Chondrocyte (in vitro differentiated cells): ENCODE data around the gene TNS2. TPM values are rescaled to one million over a fixed set of nuclear protein-coding genes. Genes with fewer than 3 reads are reported as not detected.
"Not testable (repeated sequence)": the region's sequence is repeated elsewhere in the genome, so short reads cannot be mapped to it uniquely, and the experiment has no call there.

ENCODE experiments used
- DNase-seq: peaks from one replicate; pipeline ENCODE4 v3.0.0; 2021; ENCODE audit warnings: mixed read lengths, low spot score
- H3K27ac Mint-ChIP-seq: one replicate; pipeline ENCODE4 v1.8.0; 2021; ENCODE audit warnings: mild to moderate bottlenecking, moderate library complexity, mixed read lengths; ENCODE audit not compliant: unreplicated experiment
- H3K27me3 Mint-ChIP-seq: 2 replicates; pipeline ENCODE4 v1.8.0; 2021; ENCODE audit warnings: low read depth, mixed read lengths
- H3K36me3 Mint-ChIP-seq: 2 replicates; pipeline ENCODE4 v1.8.0; 2021; ENCODE audit warnings: low read depth, mixed read lengths
- H3K4me1 Mint-ChIP-seq: 2 replicates; pipeline ENCODE4 v1.8.0; 2021; ENCODE audit warnings: low read depth, mild to moderate bottlenecking, mixed read lengths
- H3K4me3 Mint-ChIP-seq: one replicate; pipeline ENCODE4 v1.8.0; 2021; ENCODE audit warnings: mild to moderate bottlenecking, moderate library complexity, mixed read lengths; ENCODE audit not compliant: unreplicated experiment
- H3K9me3 Mint-ChIP-seq: 2 replicates; pipeline ENCODE4 v1.8.0; 2021; ENCODE audit warnings: low read depth, mixed read lengths
- total RNA-seq: library from RNA; stranded (reverse); gene quantifications from 3 replicates; pipeline ENCODE4 v1.2.1, GENCODE V29; 2021
- TF ChIP-seq, protein P1 (sequence below): fragments of 200-600 bp; sonication (generic); IDR thresholded peaks from 2 replicates; pipeline ENCODE4 v1.5.0; 2021; ENCODE audit warnings: antibody characterized with exemption, mild to moderate bottlenecking, moderate library complexity

Gene TNS2
- total RNA-seq, 1 donor from 2014 or later: 104 TPM

- Mint-ChIP-seq H3K27ac (no peak within 1 kb of the TSS), H3K4me3 (no peak within 1 kb of the TSS), H3K36me3 (no peaks in the 10 kb centered on the region), H3K9me3 (no peaks in the 10 kb centered on the region), H3K4me1 (peaks cover 14% of the 10 kb centered on the region), H3K27me3 (no peaks in the 10 kb centered on the region)
- DNase-seq: no peak
- TF ChIP-seq, protein P1, sequence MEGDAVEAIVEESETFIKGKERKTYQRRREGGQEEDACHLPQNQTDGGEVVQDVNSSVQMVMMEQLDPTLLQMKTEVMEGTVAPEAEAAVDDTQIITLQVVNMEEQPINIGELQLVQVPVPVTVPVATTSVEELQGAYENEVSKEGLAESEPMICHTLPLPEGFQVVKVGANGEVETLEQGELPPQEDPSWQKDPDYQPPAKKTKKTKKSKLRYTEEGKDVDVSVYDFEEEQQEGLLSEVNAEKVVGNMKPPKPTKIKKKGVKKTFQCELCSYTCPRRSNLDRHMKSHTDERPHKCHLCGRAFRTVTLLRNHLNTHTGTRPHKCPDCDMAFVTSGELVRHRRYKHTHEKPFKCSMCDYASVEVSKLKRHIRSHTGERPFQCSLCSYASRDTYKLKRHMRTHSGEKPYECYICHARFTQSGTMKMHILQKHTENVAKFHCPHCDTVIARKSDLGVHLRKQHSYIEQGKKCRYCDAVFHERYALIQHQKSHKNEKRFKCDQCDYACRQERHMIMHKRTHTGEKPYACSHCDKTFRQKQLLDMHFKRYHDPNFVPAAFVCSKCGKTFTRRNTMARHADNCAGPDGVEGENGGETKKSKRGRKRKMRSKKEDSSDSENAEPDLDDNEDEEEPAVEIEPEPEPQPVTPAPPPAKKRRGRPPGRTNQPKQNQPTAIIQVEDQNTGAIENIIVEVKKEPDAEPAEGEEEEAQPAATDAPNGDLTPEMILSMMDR: no peak
Measured at GRCh38 chr12:53102883-53103807, 53.3 kb downstream of the TNS2 start, which contains the start of gene SOAT2. Gene SOAT2 (plus strand): TSS chr12:53103486. CDS start chr12:53103578, 92 bp downstream.

- no peak overlapping the region for H3K27ac Mint-ChIP-seq
- H3K27me3 Mint-ChIP-seq: no peaks in the 10 kb centered on the region
- H3K9me3 Mint-ChIP-seq: no peaks in the 10 kb centered on the region
- TF ChIP-seq, protein P1: no peak
- no peak overlapping the region for H3K4me3 Mint-ChIP-seq
- H3K4me1 Mint-ChIP-seq: peaks cover 6% of the 10 kb centered on the region
- no peaks in the 10 kb centered on the region for H3K36me3 Mint-ChIP-seq
- DNase-seq: no peak
Measured at GRCh38 chr12:53103860-53104305, 54.0 kb downstream of the TNS2 start.

- no peak for DNase-seq
- Mint-ChIP-seq H3K27me3 (no peaks in the 10 kb centered on the region), H3K4me3 (no peak overlapping the region), H3K4me1 (no peaks in the 10 kb centered on the region), H3K9me3 (no peaks in the 10 kb centered on the region), H3K27ac (no peak overlapping the region), H3K36me3 (no peaks in the 10 kb centered on the region)
- TF ChIP-seq, protein P1: no peak
Measured at GRCh38 chr12:53105256-53105655, 55.4 kb downstream of the TNS2 start.

DNA sequence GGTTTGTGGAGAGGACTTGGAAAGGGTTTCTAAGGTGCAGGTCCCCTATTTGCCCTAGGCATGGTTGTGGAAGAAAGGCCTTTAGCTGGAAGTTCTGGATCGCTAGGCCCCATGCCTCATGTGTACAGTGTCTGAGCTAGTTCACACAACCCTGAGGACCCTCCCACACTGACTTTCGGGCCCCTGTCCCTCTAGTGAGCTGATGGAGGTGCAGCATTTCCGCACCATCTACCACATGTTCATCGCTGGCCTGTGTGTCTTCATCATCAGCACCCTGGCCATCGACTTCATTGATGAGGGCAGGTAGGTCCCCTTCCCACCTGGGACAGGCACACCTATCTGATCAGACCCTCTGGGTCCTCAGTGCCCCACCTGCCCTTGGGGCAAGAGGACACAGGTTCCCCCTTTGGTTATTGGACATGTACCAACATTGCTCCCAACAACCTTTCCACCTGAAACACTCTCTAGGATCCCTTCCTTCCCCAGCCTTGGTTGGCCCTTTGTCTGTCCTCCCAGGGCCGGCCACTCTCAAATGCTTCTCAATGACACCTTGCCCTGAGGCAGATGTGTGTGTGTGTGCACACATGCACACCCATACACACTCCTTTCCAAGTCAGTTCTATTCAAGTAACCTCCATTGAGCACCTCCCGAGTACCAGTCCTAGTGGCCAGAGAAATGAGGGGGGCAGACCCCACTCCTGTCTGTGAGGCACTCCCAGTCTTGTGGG lies 56.0 kb downstream of the TNS2 start:
- Mint-ChIP-seq H3K4me1 (no peaks in the 10 kb centered on the region), H3K9me3 (no peaks in the 10 kb centered on the region), H3K27me3 (no peaks in the 10 kb centered on the region), H3K27ac (no peak overlapping the region), H3K36me3 (no peaks in the 10 kb centered on the region), H3K4me3 (no peak overlapping the region)
- TF ChIP-seq, protein P1: no peak
- DNase-seq: no peak

DNA sequence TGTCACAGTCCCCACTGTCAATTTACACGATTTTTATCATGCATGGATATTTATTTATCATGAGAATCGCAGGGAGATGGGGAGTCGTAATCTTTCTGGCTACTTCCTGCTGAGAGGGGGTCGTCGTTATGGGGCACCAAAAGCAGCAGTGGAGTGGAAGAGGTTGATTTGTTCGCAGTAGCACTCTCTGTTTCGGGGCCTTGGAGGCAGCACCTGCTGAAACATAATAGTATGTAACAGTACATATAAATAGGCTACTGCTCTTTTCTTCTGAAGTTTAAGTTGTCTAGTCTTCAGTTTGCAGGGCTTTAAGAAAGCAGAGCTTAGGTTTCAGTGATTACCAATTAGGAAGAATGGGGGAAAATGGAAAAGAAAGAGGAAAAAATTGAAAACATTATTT lies 57.3 kb downstream of the TNS2 start:
- TF ChIP-seq, protein P1: no peak
- Mint-ChIP-seq H3K4me1 (no peaks in the 10 kb centered on the region), H3K9me3 (no peaks in the 10 kb centered on the region), H3K36me3 (no peaks in the 10 kb centered on the region), H3K27ac (no peak overlapping the region), H3K4me3 (no peak overlapping the region), H3K27me3 (no peaks in the 10 kb centered on the region)
- no peak for DNase-seq

GRCh38 chr12:53112431-53112830 lies 62.6 kb downstream of the TNS2 start:
- peaks cover 11% of the 10 kb centered on the region for H3K4me1 Mint-ChIP-seq
- H3K4me3 Mint-ChIP-seq, H3K27me3 Mint-ChIP-seq, H3K27ac Mint-ChIP-seq, H3K9me3 Mint-ChIP-seq, DNase-seq, H3K36me3 Mint-ChIP-seq: not testable (repeated sequence)
